ENCODE measurements around the gene ADAD1.

Gene ADAD1

DNA sequence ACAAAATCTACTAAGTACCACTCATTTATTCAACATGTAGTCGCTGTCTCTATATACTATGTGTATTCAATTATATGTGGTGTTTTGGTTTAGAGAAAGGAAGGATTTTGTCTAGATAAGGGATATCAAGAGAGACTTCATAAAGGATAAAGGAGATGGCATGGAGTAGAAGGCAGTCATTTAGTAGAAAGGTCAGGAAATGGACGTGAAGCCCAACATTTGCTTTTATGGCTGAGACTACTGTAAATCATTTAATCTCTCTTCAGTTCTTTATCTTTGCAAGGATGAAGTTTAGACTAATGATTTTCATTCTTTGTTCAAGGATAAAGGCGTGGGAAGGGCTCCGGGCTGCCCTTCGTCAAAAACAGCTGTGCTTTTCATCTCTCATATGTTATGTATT is 52.5 kb downstream of the ADAD1 start:
- Histone ChIP-seq H3F3A (ENCODE audit: control insufficient read depth, insufficient read depth) (no peaks in the 10 kb centered on the region), H3K36me3 (ENCODE audit: control insufficient read depth, low read length) (no peaks in the 10 kb centered on the region), H3K9me2 (replicated peaks; ENCODE audit: control insufficient read depth, low read length) (no peaks in the 10 kb centered on the region), H3K27ac (ENCODE audit: low read depth, low read length) (no peak overlapping the region), H3K79me2 (ENCODE audit: control insufficient read depth, low read length) (no peaks in the 10 kb centered on the region), H3K4me3 (ENCODE audit: low read length) (no peak overlapping the region), H3K4me1 (ENCODE audit: control insufficient read depth, low read length) (no peaks in the 10 kb centered on the region), H4K20me1 (ENCODE audit: control insufficient read depth, insufficient read depth, low read depth, low read length) (no peaks in the 10 kb centered on the region), H3K27me3 (ENCODE audit: control insufficient read depth, low read length) (no peaks in the 10 kb centered on the region), H3K9me3 (ENCODE audit: control insufficient read depth, insufficient read depth, low read length) (no peaks in the 10 kb centered on the region), H3K4me2 (ENCODE audit: low read length) (no peak overlapping the region)
- TF ChIP-seq CTCF (IDR thresholded peaks at IDR 0.05; ENCODE audit: low read depth, low read length, poor library complexity, severe bottlenecking) (no peak), EZH2phosphoT487 (IDR thresholded peaks at IDR 0.05; ENCODE audit: borderline replicate concordance, low read length) (no peak)

DNA sequence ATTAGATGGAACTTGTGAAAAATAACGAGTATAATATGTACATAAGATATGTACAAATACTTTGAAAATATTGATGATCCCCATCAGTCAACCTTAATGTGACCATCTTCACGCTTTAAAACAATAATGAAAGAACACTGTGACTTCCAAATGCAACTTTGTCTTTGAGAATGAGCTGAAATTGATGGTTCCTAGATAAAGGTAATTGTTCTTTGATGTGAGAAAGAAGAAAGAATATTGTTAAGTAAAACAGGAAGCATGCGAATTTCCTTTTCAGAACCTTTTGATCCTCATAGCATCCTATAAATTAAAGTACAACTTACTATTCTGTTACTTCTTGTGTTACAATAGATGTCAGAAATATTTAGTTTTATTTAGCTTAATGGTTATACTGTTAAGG is 55.5 kb downstream of the ADAD1 start:
- no peak overlapping the region for H3K4me2 ChIP-seq (ENCODE audit: low read length)
- no peaks in the 10 kb centered on the region for H3F3A ChIP-seq (ENCODE audit: control insufficient read depth, insufficient read depth)
- no peak for TF ChIP-seq EZH2phosphoT487 (IDR thresholded peaks at IDR 0.05; ENCODE audit: borderline replicate concordance, low read length)
- no peak for TF ChIP-seq CTCF (IDR thresholded peaks at IDR 0.05; ENCODE audit: low read depth, low read length, poor library complexity, severe bottlenecking)
- no peak overlapping the region for H3K4me3 ChIP-seq (ENCODE audit: low read length)
- no peaks in the 10 kb centered on the region for H3K27me3 ChIP-seq (ENCODE audit: control insufficient read depth, low read length)
- no peaks in the 10 kb centered on the region for H3K9me3 ChIP-seq (ENCODE audit: control insufficient read depth, insufficient read depth, low read length)
- no peaks in the 10 kb centered on the region for H3K4me1 ChIP-seq (ENCODE audit: control insufficient read depth, low read length)
- no peak overlapping the region for H3K27ac ChIP-seq (ENCODE audit: low read depth, low read length)
- H3K9me2 ChIP-seq (replicated peaks; ENCODE audit: control insufficient read depth, low read length): no peaks in the 10 kb centered on the region
- H3K36me3 ChIP-seq (ENCODE audit: control insufficient read depth, low read length): no peaks in the 10 kb centered on the region
- H3K79me2 ChIP-seq (ENCODE audit: control insufficient read depth, low read length): no peaks in the 10 kb centered on the region
- H4K20me1 ChIP-seq (ENCODE audit: control insufficient read depth, insufficient read depth, low read depth, low read length): no peaks in the 10 kb centered on the region

DNA sequence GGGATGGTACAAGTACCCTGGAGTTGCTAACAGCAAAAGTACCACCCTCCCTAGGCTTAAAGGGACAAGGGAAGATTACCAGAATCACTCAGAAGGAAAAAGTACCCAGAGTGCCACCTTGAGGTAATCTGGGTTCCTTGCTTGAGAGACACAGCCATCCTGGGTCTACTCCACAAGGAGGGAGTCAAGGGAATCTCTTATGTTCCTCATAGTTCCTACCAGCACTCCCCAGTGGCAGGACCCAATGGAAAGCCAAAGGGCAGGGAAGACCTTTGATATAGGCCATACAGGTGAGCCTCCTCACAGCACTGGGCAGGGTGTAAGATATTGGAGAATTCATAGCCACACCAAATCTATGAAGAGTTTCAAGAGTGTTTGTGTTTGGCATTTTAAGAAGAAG is 72.0 kb downstream of the ADAD1 start:
- Histone ChIP-seq H3K27me3 (ENCODE audit: control insufficient read depth, low read length) (no peaks in the 10 kb centered on the region), H3K36me3 (ENCODE audit: control insufficient read depth, low read length) (no peaks in the 10 kb centered on the region), H3F3A (ENCODE audit: control insufficient read depth, insufficient read depth) (no peaks in the 10 kb centered on the region), H3K4me2 (ENCODE audit: low read length) (no peak overlapping the region), H3K4me3 (ENCODE audit: low read length) (no peak overlapping the region), H3K79me2 (ENCODE audit: control insufficient read depth, low read length) (no peaks in the 10 kb centered on the region), H4K20me1 (ENCODE audit: control insufficient read depth, insufficient read depth, low read depth, low read length) (no peaks in the 10 kb centered on the region), H3K4me1 (ENCODE audit: control insufficient read depth, low read length) (peaks cover 7% of the 10 kb centered on the region), H3K9me3 (ENCODE audit: control insufficient read depth, insufficient read depth, low read length) (no peaks in the 10 kb centered on the region), H3K9me2 (replicated peaks; ENCODE audit: control insufficient read depth, low read length) (no peaks in the 10 kb centered on the region), H3K27ac (ENCODE audit: low read depth, low read length) (no peak overlapping the region)
- TF ChIP-seq EZH2phosphoT487 (IDR thresholded peaks at IDR 0.05; ENCODE audit: borderline replicate concordance, low read length): no peak
- peak; percentile 27 for TF ChIP-seq CTCF (IDR thresholded peaks at IDR 0.05; ENCODE audit: low read depth, low read length, poor library complexity, severe bottlenecking)

All from DOHH2 (cell line).